SK-N-DZ (cell line): ENCODE data around the gene EP300. TPM values are rescaled to one million over a fixed set of nuclear protein-coding genes. Genes with fewer than 3 reads are reported as not detected.
A peak's percentile ranks its signal among the peaks of the same experiment; 100 is the strongest.
"Not testable (repeated sequence)": the region's sequence is repeated elsewhere in the genome, so short reads cannot be mapped to it uniquely, and the experiment has no call there.

Source experiments
- DNase-seq: peaks from one replicate; pipeline ENCODE4 v3.0.0-alpha.2; 2015; ENCODE audit warnings: low spot score
- polyA plus RNA-seq, 2 experiments: library from polyadenylated mRNA; depleted of rRNA; stranded (reverse); fragments of >200 nt; gene quantifications; 2 replicates each; pipeline ENCODE4 v1.2.3, GENCODE V29; 2014

The EP300 gene
- 14.6 and 16.4 TPM in 2 replicates for polyA plus RNA-seq (2014; cell fraction: cytosol; rRNA removed)
- polyA plus RNA-seq (2014; cell fraction: nucleus; rRNA removed): 12.8 and 18.6 TPM in 2 replicates

GRCh38 chr22:41092023-41092817 lies at the start of gene EP300:
Gene EP300, plus strand, starts transcription at chr22:41092592. Its CDS starts 413 bp downstream, at chr22:41093005.
- peak; percentile 67 for DNase-seq

- DNase-seq: no peak
Observed at GRCh38 chr22:41043722-41044121, 48.7 kb upstream of the EP300 start.

- DNase-seq: not testable (repeated sequence)
Observed at GRCh38 chr22:41045575-41045974, 46.8 kb upstream of the EP300 start.

GRCh38 chr22:41047801-41048211 lies 44.6 kb upstream of the EP300 start:
- DNase-seq: no peak

- not testable (repeated sequence) for DNase-seq
Observed at GRCh38 chr22:41048345-41048744, 44.0 kb upstream of the EP300 start.

- DNase-seq: peak; percentile 94
Observed at GRCh38 chr22:41048791-41049717, 43.3 kb upstream of the EP300 start.

GRCh38 chr22:41049795-41050194 lies 42.6 kb upstream of the EP300 start:
- DNase-seq: not testable (repeated sequence)

- no peak for DNase-seq
Observed at GRCh38 chr22:41050883-41051282, 41.5 kb upstream of the EP300 start.

- no peak for DNase-seq
Observed at GRCh38 chr22:41052661-41053490, 39.5 kb upstream of the EP300 start.

- DNase-seq: no peak
Observed at GRCh38 chr22:41057076-41057475, 35.3 kb upstream of the EP300 start.

- no peak for DNase-seq
Observed at GRCh38 chr22:41062146-41062545, 30.2 kb upstream of the EP300 start.

- not testable (repeated sequence) for DNase-seq
Observed at GRCh38 chr22:41064326-41064725, 28.1 kb upstream of the EP300 start.

- not testable (repeated sequence) for DNase-seq
Observed at GRCh38 chr22:41066341-41066740, 26.1 kb upstream of the EP300 start.

GRCh38 chr22:41067968-41068367 lies 24.4 kb upstream of the EP300 start:
- not testable (repeated sequence) for DNase-seq

- DNase-seq: no peak
Observed at GRCh38 chr22:41070665-41071331, 21.6 kb upstream of the EP300 start.

GRCh38 chr22:41074061-41074460 lies 18.3 kb upstream of the EP300 start:
- no peak for DNase-seq

GRCh38 chr22:41074466-41074865 lies 17.9 kb upstream of the EP300 start:
- DNase-seq: no peak

- no peak for DNase-seq
Observed at GRCh38 chr22:41074941-41075710, 17.3 kb upstream of the EP300 start.

- no peak for DNase-seq
Observed at GRCh38 chr22:41075946-41076345, 16.4 kb upstream of the EP300 start.

- DNase-seq: no peak
Observed at GRCh38 chr22:41076857-41077256, 15.5 kb upstream of the EP300 start.
